ENCODE results near the gene PDIA5. TPM values are rescaled to one million over a fixed set of nuclear protein-coding genes. Genes with fewer than 3 reads are reported as not detected.

The PDIA5 gene
- total and polyA plus RNA-seq, 2 of the 4 experiments (the other 2 are of a cell fraction) = 19.4 to 42.0 TPM

- dilution Hi-C loops (cut with HindIII; ENCODE audit: low sequenced_read_pairs, unreplicated experiment) (no loop called here), in situ Hi-C loops (cut with MboI; ENCODE audit: low sequenced_read_pairs) (loop anchor here (10.0 kb wide), 1 partner anchor 81 kb away; no protein-coding TSS in a partner anchor), intact Hi-C loops (cut with micrococcal nuclease) (loop anchor here (5.0 to 10.0 kb wide), 4 partner anchors 231 to 1479 kb away; partner anchors contain the start of genes DTX3L, PARP14, PARP9 and POLQ)
- DNase-seq (no peak), ATAC-seq (ENCODE audit: low read depth) (no peak)
- Histone ChIP-seq H2BK20ac (ENCODE audit: low read depth, low read length) (no peak overlapping the region), H4K91ac (ENCODE audit: insufficient read depth, low read depth, low read length) (no peak overlapping the region), H3K4me1 (ENCODE audit: control insufficient read depth, insufficient read depth, low read length) (peaks cover 5% of the 10 kb centered on the region; the same call in 1 of the 2 replicates), H3K56ac (ENCODE audit: extremely low read depth, insufficient read depth, low read length) (no peak overlapping the region), H3K9ac (ENCODE audit: low read depth, low read length) (no peak overlapping the region), H3K14ac (replicated peaks; ENCODE audit: low read depth, low read length) (no peak overlapping the region), H3K4me3 (ENCODE audit: insufficient read depth, low read depth, low read length) (no peak overlapping the region), H3K4ac (ENCODE audit: low read depth, low read length) (no peak overlapping the region), H4K5ac (ENCODE audit: low read depth, low read length) (no peak overlapping the region), H3K27me3 (ENCODE audit: control insufficient read depth, insufficient read depth, low read length) (peaks cover 91% of the 10 kb centered on the region), H2BK15ac (ENCODE audit: low read depth, low read length) (no peak overlapping the region), H3K18ac (ENCODE audit: low read depth, low read length) (no peak overlapping the region), H3K4me2 (ENCODE audit: low read depth, low read length) (peak overlapping the region; percentile 33; the same call in 1 of the 2 replicates), H3K9me1 (ENCODE audit: insufficient read depth, low read length) (no peaks in the 10 kb centered on the region), H2AK5ac (ENCODE audit: low read depth, low read length) (no peak overlapping the region), H3K9me3 (ENCODE audit: control insufficient read depth, insufficient read depth, low read length) (0 out of 2 replicates have a peak, but pooled peaks cover 2% of the 10 kb centered on the region), H2AFZ (replicated peaks; ENCODE audit: low read length, poor library complexity) (no peak overlapping the region), H4K20me1 (ENCODE audit: insufficient read depth, low read length) (0 out of 2 replicates have a peak, but pooled peaks cover 3% of the 10 kb centered on the region), H2BK5ac (ENCODE audit: low read depth, low read length, poor library complexity, severe bottlenecking) (no peak overlapping the region), H3K79me1 (ENCODE audit: low read depth in 1 of 2, low read length in 2 of 2) (no peaks in the 10 kb centered on the region), H3K27ac (ENCODE audit: insufficient read depth, low read length) (no peak overlapping the region), H3K23ac (ENCODE audit: low read depth, low read length) (no peak overlapping the region), H4K8ac (ENCODE audit: low read depth in 2 of 2, low read length in 2 of 2) (no peak overlapping the region), H3K36me3 (ENCODE audit: control insufficient read depth, insufficient read depth, low read length) (no peaks in the 10 kb centered on the region), H2AK9ac (replicated peaks; ENCODE audit: low read depth, low read length, poor library complexity) (no peak overlapping the region), H2BK120ac (ENCODE audit: low read depth, low read length) (no peak overlapping the region)
- ChIA-PET CTCF (no interaction called here), POLR2A (ENCODE audit: unreplicated experiment) (no interaction called here)
- 61% methylated on average over 2 of the region's 33 CpGs; no CpG with 5 or more reads in 1 of the 2 experiments for WGBS, 2 experiments (ENCODE audit: extremely low coverage in 2 of 2, insufficient read length in 1 of 2)
- no TSS peak for BruUV-seq (replicated peaks)
- TF ChIP-seq FOS (IDR thresholded peaks at IDR 0.05; ENCODE audit: low read depth, low read length) (no peak), SMC3 (IDR thresholded peaks at IDR 0.05; ENCODE audit: low read depth, low read length) (no peak), CTCF (conservative IDR thresholded peaks at IDR 0.05; ENCODE audit: low read depth, low read length) (no peak), MAFK (IDR thresholded peaks at IDR 0.05; ENCODE audit: low read depth, low read length) (no peak), POLR2A (IDR thresholded peaks at IDR 0.05; ENCODE audit: low read depth, low read length) (no peak), CEBPB (IDR thresholded peaks at IDR 0.05; ENCODE audit: low read depth, low read length) (no peak), CHD1 (IDR thresholded peaks at IDR 0.05; ENCODE audit: low read depth, low read length) (no peak), RFX5 (IDR thresholded peaks at IDR 0.05; ENCODE audit: low read depth, low read length) (no peak), USF2 (IDR thresholded peaks at IDR 0.05; ENCODE audit: low read depth, low read length) (no peak), RAD21 (IDR thresholded peaks at IDR 0.05; ENCODE audit: low read length) (no peak), NFE2L2 (IDR thresholded peaks at IDR 0.05; ENCODE audit: low read depth, low read length) (no peak), MAZ (IDR thresholded peaks at IDR 0.05; ENCODE audit: borderline replicate concordance, low read depth, low read length) (no peak), ELK1 (IDR thresholded peaks at IDR 0.05; ENCODE audit: borderline replicate concordance, low read depth, low read length) (no peak), BHLHE40 (IDR thresholded peaks at IDR 0.05; ENCODE audit: low read depth, low read length) (no peak)
Observed at GRCh38 chr3:123025642-123026521, 40.9 kb upstream of the PDIA5 start.
